ENCODE results near the gene PAGE4.

- no peak for TF ChIP-seq CTCF (IDR thresholded peaks at IDR 0.05)
- no peak for TF ChIP-seq POLR2A (IDR thresholded peaks at IDR 0.05)
These were observed 29.3 kb upstream of the PAGE4 start for GRCh38 chrX:49799828-49800227.
